H1 (cell line): Measurements from ENCODE around the gene UCHL1. TPM values are rescaled to one million over a fixed set of nuclear protein-coding genes. Genes with fewer than 3 reads are reported as not detected.

Experiments
- BCL11A ChIP-seq, 2 experiments: IDR thresholded peaks; one replicate each; pipeline ENCODE4 v1.6.1; 2011; ENCODE audit warnings: low read depth in 2 of 2, low read length in 2 of 2, mild to moderate bottlenecking in 2 of 2
- CBX5 ChIP-seq: fragments of 300-800, 300-1000 bp; sonication (generic); IDR thresholded peaks from 2 replicates; pipeline ENCODE4 v1.7.1; 2016; ENCODE audit warnings: antibody characterized with exemption, low read length, low read depth
- CEBPB ChIP-seq: IDR thresholded peaks from 2 replicates; pipeline ENCODE4 v1.6.1; 2012; ENCODE audit warnings: low read depth, low read length
- CREB1 ChIP-seq: IDR thresholded peaks from 2 replicates; pipeline ENCODE4 v1.6.1; 2012; ENCODE audit warnings: inconsistent platforms
- EP300 ChIP-seq, 2 experiments: IDR thresholded peaks; 1 replicate in 1 of 2; 2 replicates in 1 of 2; pipeline ENCODE4 v1.6.1; 2011 to 2012; ENCODE audit warnings: low read depth in 2 of 2, low read length in 2 of 2, mild to moderate bottlenecking in 2 of 2, borderline replicate concordance in 1 of 2, inconsistent platforms in 1 of 2, moderate library complexity in 1 of 2
- EZH2 ChIP-seq: fragments of 200-600 bp; sonication (generic); IDR thresholded peaks from 2 replicates; pipeline ENCODE4 v1.7.1; 2012; ENCODE audit warnings: low read depth, mild to moderate bottlenecking, moderate library complexity, low read length, inconsistent platforms; ENCODE audit not compliant: severe bottlenecking
- FOSL1 ChIP-seq: IDR thresholded peaks from 2 replicates; pipeline ENCODE4 v1.6.1; 2011; ENCODE audit warnings: mild to moderate bottlenecking, low read depth, low read length, moderate library complexity; ENCODE audit not compliant: insufficient read depth
- GABPA ChIP-seq: IDR thresholded peaks from 2 replicates; pipeline ENCODE4 v1.6.1; 2011; ENCODE audit warnings: mild to moderate bottlenecking, low read length, moderate library complexity, borderline replicate concordance; ENCODE audit not compliant: insufficient read depth
- GTF2F1 ChIP-seq: IDR thresholded peaks from 2 replicates; pipeline ENCODE4 v1.6.1; 2012; ENCODE audit warnings: low read depth, low read length, improper control_type of control experiment, borderline replicate concordance
- JUN ChIP-seq: IDR thresholded peaks from 2 replicates; pipeline ENCODE4 v1.6.1; 2011; ENCODE audit warnings: low read depth, mild to moderate bottlenecking, improper control_type of control experiment, low read length
- JUND ChIP-seq: IDR thresholded peaks from 2 replicates; pipeline ENCODE4 v1.6.1; 2011; ENCODE audit warnings: mild to moderate bottlenecking, improper control_type of control experiment, low read length
- KDM1A ChIP-seq: fragments of 200-600, 300-600 bp; sonication (generic); IDR thresholded peaks from 2 replicates; pipeline ENCODE4 v1.7.1; 2016; ENCODE audit warnings: mild to moderate bottlenecking, low read length, borderline replicate concordance
- KDM5A ChIP-seq: fragments of 200-600 bp; IDR thresholded peaks from 2 replicates; pipeline ENCODE4 v1.7.1; 2012; ENCODE audit warnings: mild to moderate bottlenecking, low read length, inconsistent platforms, mixed read lengths
- MAFK ChIP-seq: IDR thresholded peaks from 2 replicates; pipeline ENCODE4 v1.6.1; 2012; ENCODE audit warnings: low read depth, mild to moderate bottlenecking, improper control_type of control experiment, low read length
- POLR2A ChIP-seq, 2 experiments: IDR thresholded peaks; 1 replicate in 1 of 2; 2 replicates in 1 of 2; pipeline ENCODE4 v1.6.1; 2011; ENCODE audit warnings: low read depth in 2 of 2, low read length in 2 of 2, mild to moderate bottlenecking in 2 of 2; ENCODE audit errors: control extremely low read depth in 1 of 2
- POLR2AphosphoS5 ChIP-seq: IDR thresholded peaks from 2 replicates; pipeline ENCODE4 v1.6.1; 2011; ENCODE audit warnings: low read depth, low read length
- RNF2 ChIP-seq: fragments of 200-900, 300-1000 bp; sonication (generic); IDR thresholded peaks from 2 replicates; pipeline ENCODE4 v1.7.1; 2016; ENCODE audit warnings: borderline replicate concordance, low read depth, mild to moderate bottlenecking, antibody characterized with exemption, low read length; ENCODE audit not compliant: poor library complexity, severe bottlenecking; ENCODE audit errors: missing control alignments
- SIX5 ChIP-seq: IDR thresholded peaks from 2 replicates; pipeline ENCODE4 v1.6.1; 2011; ENCODE audit warnings: mild to moderate bottlenecking, low read depth, low read length
- SP1 ChIP-seq: IDR thresholded peaks from 2 replicates; pipeline ENCODE4 v1.6.1; 2011; ENCODE audit warnings: low read depth, low read length
- SP2 ChIP-seq: IDR thresholded peaks from 2 replicates; pipeline ENCODE4 v1.6.1; 2012; ENCODE audit warnings: mild to moderate bottlenecking, low read length, inconsistent platforms
- SUZ12 ChIP-seq: fragments of 200-600 bp; sonication (generic); IDR thresholded peaks from 2 replicates; pipeline ENCODE4 v1.6.1; 2012; ENCODE audit warnings: mild to moderate bottlenecking, inconsistent platforms, low read length, moderate library complexity, mixed read lengths
- TBP ChIP-seq: IDR thresholded peaks from 2 replicates; pipeline ENCODE4 v1.6.1; 2011; ENCODE audit warnings: low read depth, low read length, improper control_type of control experiment
- TEAD4 ChIP-seq: IDR thresholded peaks from 2 replicates; pipeline ENCODE4 v1.6.1; 2012; ENCODE audit warnings: low read depth, low read length, inconsistent platforms, mixed read lengths
- ZNF274 ChIP-seq: IDR thresholded peaks from 2 replicates; pipeline ENCODE4 v1.7.0; 2012; ENCODE audit warnings: low read length, borderline replicate concordance; ENCODE audit errors: extremely low read depth
- polyA plus RNA-seq, 7 experiments: library from polyadenylated mRNA; depleted of rRNA in 3 of 7; stranded (reverse) in 5 of 7; unstranded in 2 of 7; fragments of >200 nt in 5 of 7; fragments of 200-250 nt in 2 of 7; gene quantifications; 1 replicate in 5 of 7; 2 replicates in 1 of 7; 4 replicates in 1 of 7; pipeline versions ENCODE4 v1.2.1 to v1.2.3, GENCODE V29; 2011 to 2013; ENCODE audit warnings: missing spikeins in 2 of 7, mixed read lengths in 2 of 7
- total RNA-seq: library from RNA; stranded (reverse); fragmentation: NEBNext Ultra II Directional; extraction: Animal tissue kit (Norgen Biotek cat#: 25700); gene quantifications from 2 replicates; pipeline ENCODE4 v1.2.1, GENCODE V29; 2021
- TF ChIP-seq, protein P1 (sequence below): IDR thresholded peaks from 2 replicates; pipeline ENCODE4 v1.6.1; 2012; ENCODE audit warnings: inconsistent platforms

UCHL1 gene
- total and polyA plus RNA-seq, 2 of the 8 experiments (the other 6 are each of a cell fraction or from before 2014, with no cell fraction given), result 781 to 1,717 TPM

DNA sequence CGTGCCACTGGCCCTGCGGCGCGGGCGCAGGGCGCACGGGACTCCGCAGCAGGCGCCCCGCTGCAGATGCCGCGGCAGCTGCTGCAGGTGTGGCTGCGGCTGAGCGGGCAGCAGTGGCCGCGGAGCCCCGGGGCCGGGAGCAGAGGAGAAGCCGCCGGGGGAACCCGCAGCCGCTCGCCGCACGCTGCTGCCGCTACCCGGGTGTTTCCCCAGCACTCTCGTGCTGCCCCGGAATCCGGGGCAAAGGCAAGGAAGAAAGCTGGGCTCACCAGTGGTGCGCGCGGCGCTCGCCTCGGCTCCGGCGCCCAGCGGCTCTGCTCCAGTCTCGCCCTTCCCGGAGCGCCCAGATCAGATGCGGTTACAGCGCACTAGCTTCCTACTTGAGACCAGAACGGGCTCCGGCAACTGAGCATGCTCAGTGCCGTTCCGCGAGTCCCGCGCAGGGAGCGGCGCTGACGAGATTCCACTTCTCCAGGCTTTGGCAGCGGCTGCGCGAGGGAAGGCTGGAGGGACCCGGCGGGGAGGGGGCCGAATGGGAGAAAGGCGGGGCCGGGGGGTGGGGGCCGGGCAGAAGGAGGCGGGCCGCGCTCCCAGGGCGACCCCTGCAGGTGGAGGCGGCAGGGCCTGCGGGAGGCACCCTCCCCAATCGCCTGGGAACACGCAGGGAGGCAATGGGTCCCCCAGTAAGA is 42.4 kb upstream of the UCHL1 start, which contains the start of gene APBB2 (continued):
- TF ChIP-seq JUN (no peak), KDM1A (no peak), CBX5 (no peak), SP2 (no peak), TEAD4 (0 out of 2 replicates have a peak, but pooled peaks have one; percentile 40), POLR2AphosphoS5 (peak; percentile 74), CEBPB (no peak), BCL11A (IDR thresholded peaks at IDR 0.05; ENCODE audit: low read depth in 2 of 2, low read length in 2 of 2) (no peak), ZNF274 (no peak), TBP (peak; percentile 76; the same call in 1 of the 2 replicates), GABPA (0 out of 2 replicates have a peak, but pooled peaks have one; percentile 37), MAFK (no peak), GTF2F1 (no peak; the same call in 1 of the 2 replicates), EZH2 (no peak), KDM5A (no peak), FOSL1 (no peak), SUZ12 (no peak), JUND (no peak), SP1 (peak; percentile 95), RNF2 (no peak), POLR2A (IDR thresholded peaks at IDR 0.05; ENCODE audit: control extremely low read depth in 1 of 2, low read depth in 2 of 2, low read length in 2 of 2) (peak in 1 of 2 experiments; percentile 83; a peak in 2 of 3 replicates), EP300 (IDR thresholded peaks at IDR 0.05; ENCODE audit: borderline replicate concordance in 1 of 2, low read depth in 2 of 2, low read length in 2 of 2) (no peak), SIX5 (no peak), CREB1 (peak; percentile 79)
- TF ChIP-seq, protein P1, sequence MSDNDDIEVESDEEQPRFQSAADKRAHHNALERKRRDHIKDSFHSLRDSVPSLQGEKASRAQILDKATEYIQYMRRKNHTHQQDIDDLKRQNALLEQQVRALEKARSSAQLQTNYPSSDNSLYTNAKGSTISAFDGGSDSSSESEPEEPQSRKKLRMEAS, result peak; percentile 41; the same call in 1 of the 2 replicates
